CD4-positive, alpha-beta T cell treated with Interleukin-15 for 4 hours (primary cell): ENCODE results near the gene BTN2A1.

ENCODE experiments used
- DNase-seq: peaks from one replicate; pipeline ENCODE4 v3.0.0-alpha.2; 2020; ENCODE audit warnings: low spot score

BTN2A1 gene

GRCh38 chr6:26468829-26469228 lies 11.1 kb downstream of the BTN2A1 start:
- DNase-seq: no peak

GRCh38 chr6:26470643-26471042 lies 12.9 kb downstream of the BTN2A1 start:
- no peak for DNase-seq

- no peak for DNase-seq
Measured at GRCh38 chr6:26471970-26472369, 14.2 kb downstream of the BTN2A1 start.

- DNase-seq: peak; percentile 21
Measured at GRCh38 chr6:26472549-26473290, 15.0 kb downstream of the BTN2A1 start.

- DNase-seq: no peak
Measured at GRCh38 chr6:26473429-26473757, 15.6 kb downstream of the BTN2A1 start.

GRCh38 chr6:26473758-26474438 lies 16.1 kb downstream of the BTN2A1 start:
- DNase-seq: peak; percentile 93

- DNase-seq: no peak
Measured at GRCh38 chr6:26474439-26474881, 16.7 kb downstream of the BTN2A1 start.

- DNase-seq: no peak
Measured at GRCh38 chr6:26475823-26476729, 18.3 kb downstream of the BTN2A1 start.

- no peak for DNase-seq
Measured at GRCh38 chr6:26476896-26477295, 19.1 kb downstream of the BTN2A1 start.

- DNase-seq: no peak
Measured at GRCh38 chr6:26477426-26477825, 19.7 kb downstream of the BTN2A1 start.

- DNase-seq: no peak
Measured at GRCh38 chr6:26478100-26478984, 20.6 kb downstream of the BTN2A1 start.

GRCh38 chr6:26478985-26479278 lies 21.2 kb downstream of the BTN2A1 start:
- DNase-seq: no peak

GRCh38 chr6:26482338-26482737 lies 24.6 kb downstream of the BTN2A1 start:
- DNase-seq: no peak

GRCh38 chr6:26483727-26484126 lies 26.0 kb downstream of the BTN2A1 start:
- DNase-seq: no peak

- no peak for DNase-seq
Measured at GRCh38 chr6:26484161-26484560, 26.4 kb downstream of the BTN2A1 start.

- DNase-seq: no peak
Measured at GRCh38 chr6:26485112-26485780, 27.5 kb downstream of the BTN2A1 start.

GRCh38 chr6:26486358-26486757 lies 28.6 kb downstream of the BTN2A1 start:
- DNase-seq: no peak

- DNase-seq: no peak
Measured at GRCh38 chr6:26487466-26487865, 29.7 kb downstream of the BTN2A1 start.

- no peak for DNase-seq
Measured at GRCh38 chr6:26489996-26490964, 32.5 kb downstream of the BTN2A1 start.

GRCh38 chr6:26491604-26492003 lies 33.8 kb downstream of the BTN2A1 start:
- no peak for DNase-seq
